ENCODE results near the gene FAM184A. TPM values are rescaled to one million over a fixed set of nuclear protein-coding genes. Genes with fewer than 3 reads are reported as not detected.

FAM184A gene
- total RNA-seq, 2 donors from 2014 or later = 205 to 216 TPM

- Histone ChIP-seq H3K4me1 (ENCODE audit: control insufficient read depth, insufficient read depth, low read length) (no peaks in the 10 kb centered on the region), H3K27me3 (ENCODE audit: control insufficient read depth, insufficient read depth, low read length, poor library complexity, severe bottlenecking) (no peaks in the 10 kb centered on the region), H3K27ac (ENCODE audit: low read depth, low read length) (no peak overlapping the region), H3K9me3 (ENCODE audit: control insufficient read depth, low read length) (no peaks in the 10 kb centered on the region), H3K9ac (ENCODE audit: extremely low read depth, low read length, poor library complexity, severe bottlenecking) (no peak overlapping the region), H3K36me3 (ENCODE audit: control insufficient read depth, insufficient read depth, low read length) (peaks cover 28% of the 10 kb centered on the region), H3K4me3 (ENCODE audit: low read length) (no peak overlapping the region)
- H3K27me3 Mint-ChIP-seq (ENCODE audit: insufficient read depth) = no peaks in the 10 kb centered on the region
- no peaks in the 10 kb centered on the region for H3K4me1 Mint-ChIP-seq
- no peak for DNase-seq
- no peak overlapping the region for H3K4me3 Mint-ChIP-seq
- WGBS, 2 experiments (ENCODE audit: insufficient coverage in 1 of 2, insufficient read length in 1 of 2) = 100% methylated on average over 1 to 2 of the region's 2 CpGs
- TF ChIP-seq CTCF (conservative IDR thresholded peaks at IDR 0.05) = no peak
- H3K27ac Mint-ChIP-seq = no peak overlapping the region
- peaks cover 6% of the 10 kb centered on the region for H3K9me3 Mint-ChIP-seq
- peaks cover 22% of the 10 kb centered on the region for H3K36me3 Mint-ChIP-seq (ENCODE audit: low read depth)
Measured at GRCh38 chr6:118953391-118953790, 125.1 kb downstream of the FAM184A start.

- H3K36me3 ChIP-seq (ENCODE audit: control insufficient read depth, insufficient read depth, low read length) = peaks cover 21% of the 10 kb centered on the region
- Mint-ChIP-seq H3K27ac (no peak overlapping the region), H3K36me3 (ENCODE audit: low read depth) (peaks cover 17% of the 10 kb centered on the region), H3K27me3 (ENCODE audit: insufficient read depth) (no peaks in the 10 kb centered on the region), H3K4me1 (no peaks in the 10 kb centered on the region), H3K9me3 (peaks cover 6% of the 10 kb centered on the region), H3K4me3 (no peak overlapping the region)
- no peak overlapping the region for H3K9ac ChIP-seq (ENCODE audit: extremely low read depth, low read length, poor library complexity, severe bottlenecking)
- DNase-seq = no peak
- WGBS, 2 experiments (ENCODE audit: insufficient coverage in 1 of 2, insufficient read length in 1 of 2) = 100% methylated on average over 2 of the region's 2 CpGs; no CpG with 5 or more reads in 1 of the 2 experiments
- TF ChIP-seq CTCF (conservative IDR thresholded peaks at IDR 0.05) = no peak
- no peaks in the 10 kb centered on the region for H3K27me3 ChIP-seq (ENCODE audit: control insufficient read depth, insufficient read depth, low read length, poor library complexity, severe bottlenecking)
- H3K4me3 ChIP-seq (ENCODE audit: low read length) = no peak overlapping the region
- H3K4me1 ChIP-seq (ENCODE audit: control insufficient read depth, insufficient read depth, low read length) = no peaks in the 10 kb centered on the region
- H3K27ac ChIP-seq (ENCODE audit: low read depth, low read length) = no peak overlapping the region
- peaks cover under 1% of the 10 kb centered on the region for H3K9me3 ChIP-seq (ENCODE audit: control insufficient read depth, low read length)
Measured at GRCh38 chr6:118952683-118953082, 125.8 kb downstream of the FAM184A start.

GRCh38 chr6:118945217-118945616, 133.2 kb downstream of the FAM184A start:
- no peaks in the 10 kb centered on the region for H3K4me1 ChIP-seq (ENCODE audit: control insufficient read depth, insufficient read depth, low read length)
- Mint-ChIP-seq H3K9me3 (peaks cover 73% of the 10 kb centered on the region), H3K27me3 (ENCODE audit: insufficient read depth) (no peaks in the 10 kb centered on the region), H3K4me3 (no peak overlapping the region), H3K36me3 (ENCODE audit: low read depth) (peaks cover 27% of the 10 kb centered on the region), H3K27ac (no peak overlapping the region), H3K4me1 (no peaks in the 10 kb centered on the region)
- no peak for DNase-seq
- H3K4me3 ChIP-seq (ENCODE audit: low read length) = peak overlapping the region; percentile 61
- TF ChIP-seq CTCF (conservative IDR thresholded peaks at IDR 0.05) = no peak
- H3K27ac ChIP-seq (ENCODE audit: low read depth, low read length) = no peak overlapping the region
- peaks cover 69% of the 10 kb centered on the region for H3K9me3 ChIP-seq (ENCODE audit: control insufficient read depth, low read length)
- H3K9ac ChIP-seq (ENCODE audit: extremely low read depth, low read length, poor library complexity, severe bottlenecking) = no peak overlapping the region
- H3K36me3 ChIP-seq (ENCODE audit: control insufficient read depth, insufficient read depth, low read length) = peaks cover 10% of the 10 kb centered on the region
- H3K27me3 ChIP-seq (ENCODE audit: control insufficient read depth, insufficient read depth, low read length, poor library complexity, severe bottlenecking) = no peaks in the 10 kb centered on the region

All from endodermal cell (in vitro differentiated cells).